ENCODE data around the gene SLC35G3.
"Not testable (repeated sequence)": the region's sequence is repeated elsewhere in the genome, so short reads cannot be mapped to it uniquely, and the experiment has no call there.

Gene SLC35G3

GRCh38 chr17:35164716-35165115, 29.5 kb downstream of the SLC35G3 start:
- DNase-seq (ENCODE audit: low read depth in 3 of 3) = no peak

DNA sequence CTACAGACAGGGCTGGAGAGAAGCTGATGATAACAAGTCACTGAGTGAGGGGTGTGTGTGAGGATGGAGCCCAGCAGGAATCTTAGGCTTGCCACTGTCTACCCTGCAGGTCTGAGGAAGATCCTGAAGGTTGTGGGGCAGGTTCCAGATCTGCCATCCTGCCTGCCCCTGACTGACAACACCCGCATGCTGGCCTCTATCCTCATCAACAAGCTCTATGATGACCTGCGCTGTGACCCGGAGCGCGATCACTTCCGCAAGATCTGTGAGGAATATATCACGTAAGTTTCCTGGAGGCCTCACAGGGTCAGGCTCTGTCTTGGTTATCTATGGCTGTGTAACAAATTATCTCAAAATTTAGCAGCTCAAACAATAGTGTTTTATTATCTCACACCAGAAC, 30.3 kb downstream of the SLC35G3 start:
- DNase-seq (ENCODE audit: low read depth in 3 of 3) = no peak

DNA sequence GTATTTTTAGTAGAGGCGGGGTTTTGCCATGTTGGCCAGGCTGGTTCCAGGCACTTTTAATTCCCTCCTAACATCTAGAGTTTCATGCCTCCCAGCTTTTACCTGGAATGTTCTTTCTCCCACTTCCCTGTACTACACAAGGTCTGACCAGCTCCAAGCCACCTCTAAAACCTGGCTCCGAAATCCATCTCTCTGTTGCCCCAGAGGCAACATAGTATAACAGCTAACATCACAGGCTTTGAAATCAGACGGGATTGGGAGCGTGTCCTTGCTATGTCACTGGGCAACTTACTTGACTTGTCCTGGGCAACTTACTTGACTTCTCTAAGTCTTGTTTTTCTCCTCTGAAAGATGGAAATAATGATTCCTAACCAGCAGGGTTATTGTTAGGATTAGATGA, 31.4 kb downstream of the SLC35G3 start:
- no peak for DNase-seq (ENCODE audit: low read depth in 3 of 3)

- DNase-seq (ENCODE audit: low read depth in 3 of 3) = no peak
These were observed 32.9 kb downstream of the SLC35G3 start for GRCh38 chr17:35161281-35161761.

GRCh38 chr17:35160354-35161201, 33.6 kb downstream of the SLC35G3 start:
- no peak for DNase-seq (ENCODE audit: low read depth in 3 of 3)

DNA sequence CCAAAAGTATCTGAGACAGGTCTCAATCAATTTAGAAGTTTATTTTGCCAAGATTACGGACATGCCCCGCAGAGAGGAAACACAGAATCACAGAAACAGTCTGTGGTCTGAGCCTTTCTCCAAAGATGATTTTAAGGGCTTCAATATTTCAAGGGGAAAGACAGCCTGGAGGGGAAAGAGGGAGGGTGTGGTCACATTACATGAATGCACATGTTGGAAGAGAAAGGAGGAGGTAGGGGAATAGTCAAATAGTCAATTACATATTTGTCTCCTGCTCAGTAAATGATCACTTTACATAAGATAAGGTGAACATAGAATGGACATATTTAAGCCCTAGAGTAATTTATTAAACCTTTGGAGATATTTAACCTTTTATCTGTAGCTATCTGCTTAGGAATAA, 34.3 kb downstream of the SLC35G3 start:
- no peak for DNase-seq (ENCODE audit: low read depth in 3 of 3)

GRCh38 chr17:35155246-35155645, 38.9 kb downstream of the SLC35G3 start:
- no peak for DNase-seq (ENCODE audit: low read depth in 3 of 3)

- no peak for DNase-seq (ENCODE audit: low read depth in 3 of 3)
These were observed 39.7 kb downstream of the SLC35G3 start for GRCh38 chr17:35154196-35155165.

DNA sequence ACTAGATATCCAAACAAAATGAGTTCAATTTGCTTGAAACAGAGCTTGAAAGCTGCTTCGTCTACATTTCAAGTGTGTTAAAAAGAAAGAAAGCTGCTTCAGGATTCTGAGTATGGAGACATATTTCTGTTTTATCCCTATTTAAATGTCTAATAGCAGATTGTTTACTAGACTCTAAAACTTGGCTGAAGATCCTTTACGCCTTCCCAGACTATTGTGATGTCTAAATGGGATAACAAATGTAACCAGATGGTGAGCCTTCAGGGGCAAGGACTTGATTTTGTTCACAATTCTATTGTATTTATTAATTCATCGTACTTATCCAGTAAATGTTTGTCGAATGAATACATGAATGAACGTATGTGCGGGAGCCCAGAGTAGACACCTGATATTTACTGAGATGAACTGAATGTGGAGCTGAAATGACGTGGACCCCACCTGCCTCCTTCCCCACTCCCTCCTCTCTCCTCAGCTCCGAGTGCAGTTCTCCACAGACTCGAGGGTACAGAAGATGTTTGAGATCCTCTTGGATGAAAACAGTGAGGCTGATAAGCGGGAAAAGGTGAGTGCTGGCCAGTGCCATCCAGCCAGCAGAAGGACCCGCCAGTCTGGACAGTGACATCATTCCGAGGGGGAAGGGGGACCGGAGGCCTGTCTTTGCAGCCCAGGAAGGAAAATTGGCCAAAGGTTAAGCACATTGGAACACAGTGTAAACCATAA, 41.6 kb downstream of the SLC35G3 start:
- no peak for DNase-seq (ENCODE audit: low read depth in 3 of 3)

GRCh38 chr17:35151080-35151479, 43.1 kb downstream of the SLC35G3 start:
- DNase-seq (ENCODE audit: low read depth in 3 of 3) = not testable (repeated sequence)

DNA sequence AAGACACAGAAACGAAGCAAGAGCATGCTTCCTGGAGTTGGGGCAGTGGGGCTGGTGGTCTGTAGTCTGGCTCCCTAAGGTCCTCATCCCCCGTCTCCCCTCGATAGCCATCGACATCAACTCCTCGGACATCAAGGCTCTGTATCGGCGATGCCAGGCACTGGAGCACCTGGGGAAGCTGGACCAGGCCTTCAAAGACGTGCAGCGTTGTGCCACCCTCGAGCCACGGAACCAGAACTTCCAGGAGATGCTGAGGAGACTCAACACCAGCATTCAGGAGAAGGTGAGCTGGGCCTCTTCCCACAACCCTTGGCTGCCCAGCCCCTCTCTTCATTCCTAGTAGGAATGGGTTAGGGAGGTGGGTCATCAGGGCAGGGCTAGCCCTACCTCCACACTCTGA, 44.3 kb downstream of the SLC35G3 start:
- DNase-seq (ENCODE audit: low read depth in 3 of 3) = no peak

- no peak for DNase-seq (ENCODE audit: low read depth in 3 of 3)
These were observed 46.0 kb downstream of the SLC35G3 start for GRCh38 chr17:35148144-35148543.

GRCh38 chr17:35147375-35147905, 46.8 kb downstream of the SLC35G3 start, which contains the start of gene UNC45B:
TSS of gene UNC45B (plus strand) at chr17:35147817. CDS start at chr17:35148264, 447 bp downstream.
- no peak for DNase-seq (ENCODE audit: low read depth in 3 of 3)

GRCh38 chr17:35146214-35146833, 47.9 kb downstream of the SLC35G3 start:
- DNase-seq (ENCODE audit: low read depth in 3 of 3) = no peak

DNA sequence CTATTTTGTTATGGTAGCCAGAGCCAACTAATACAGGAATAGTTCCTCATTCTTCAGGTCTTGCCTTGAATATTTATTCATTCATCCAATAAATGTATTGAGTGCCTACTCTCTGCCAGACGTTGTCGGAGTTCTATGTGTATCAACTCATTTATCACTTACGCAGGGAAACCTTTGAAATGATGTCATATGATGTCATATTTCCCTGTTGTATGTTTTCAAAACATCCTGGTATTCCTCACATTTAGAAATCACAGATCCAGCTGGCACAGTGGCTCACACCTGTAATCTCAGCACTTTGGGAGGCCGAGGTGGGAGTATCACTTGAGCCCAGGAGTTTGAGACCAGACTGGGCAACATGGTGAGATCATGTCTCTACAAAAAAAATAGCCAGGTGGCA, 49.4 kb downstream of the SLC35G3 start:
- no peak for DNase-seq (ENCODE audit: low read depth in 3 of 3)
